Inflammatory macrophage treated with lipopolysaccharide for 4 hours (primary cell): ENCODE results near the gene BRD3OS.

ENCODE experiments used
- DNase-seq: peaks from one replicate; pipeline ENCODE4 v3.0.0-alpha.2; 2020

Gene BRD3OS

GRCh38 chr9:134035041-134036039 lies 10.1 kb downstream of the BRD3OS start:
- no peak for DNase-seq

- DNase-seq: no peak
These were observed 10.8 kb downstream of the BRD3OS start for GRCh38 chr9:134036130-134036529.

GRCh38 chr9:134037641-134038040 lies 12.4 kb downstream of the BRD3OS start:
- no peak for DNase-seq

GRCh38 chr9:134039386-134040175 lies 14.3 kb downstream of the BRD3OS start:
- DNase-seq: no peak

- no peak for DNase-seq
These were observed 14.9 kb downstream of the BRD3OS start for GRCh38 chr9:134040176-134040565.

GRCh38 chr9:134040781-134041648 lies 15.7 kb downstream of the BRD3OS start:
- DNase-seq: no peak

GRCh38 chr9:134041649-134041962 lies 16.3 kb downstream of the BRD3OS start:
- DNase-seq: no peak

- DNase-seq: no peak
These were observed 18.3 kb downstream of the BRD3OS start for GRCh38 chr9:134043531-134043988.

- no peak for DNase-seq
These were observed 19.7 kb downstream of the BRD3OS start for GRCh38 chr9:134044944-134045343.

- DNase-seq: no peak
These were observed 20.7 kb downstream of the BRD3OS start for GRCh38 chr9:134045841-134046544.

- DNase-seq: no peak
These were observed 21.8 kb downstream of the BRD3OS start for GRCh38 chr9:134046894-134047681.

GRCh38 chr9:134047868-134048581 lies 22.7 kb downstream of the BRD3OS start:
- DNase-seq: no peak

- no peak for DNase-seq
These were observed 23.3 kb downstream of the BRD3OS start for GRCh38 chr9:134048582-134048968.

GRCh38 chr9:134049236-134049635 lies 24.0 kb downstream of the BRD3OS start:
- no peak for DNase-seq

GRCh38 chr9:134049772-134050588 lies 24.7 kb downstream of the BRD3OS start:
- DNase-seq: no peak

GRCh38 chr9:134050726-134051125 lies 25.4 kb downstream of the BRD3OS start:
- no peak for DNase-seq

- no peak for DNase-seq
These were observed 26.0 kb downstream of the BRD3OS start for GRCh38 chr9:134051319-134051718.

GRCh38 chr9:134052491-134052890 lies 27.2 kb downstream of the BRD3OS start:
- no peak for DNase-seq

GRCh38 chr9:134052941-134053340 lies 27.7 kb downstream of the BRD3OS start:
- DNase-seq: no peak

- no peak for DNase-seq
These were observed 28.2 kb downstream of the BRD3OS start for GRCh38 chr9:134053401-134053871.
